ENCODE data around the gene ANXA4.

Gene ANXA4

DNA sequence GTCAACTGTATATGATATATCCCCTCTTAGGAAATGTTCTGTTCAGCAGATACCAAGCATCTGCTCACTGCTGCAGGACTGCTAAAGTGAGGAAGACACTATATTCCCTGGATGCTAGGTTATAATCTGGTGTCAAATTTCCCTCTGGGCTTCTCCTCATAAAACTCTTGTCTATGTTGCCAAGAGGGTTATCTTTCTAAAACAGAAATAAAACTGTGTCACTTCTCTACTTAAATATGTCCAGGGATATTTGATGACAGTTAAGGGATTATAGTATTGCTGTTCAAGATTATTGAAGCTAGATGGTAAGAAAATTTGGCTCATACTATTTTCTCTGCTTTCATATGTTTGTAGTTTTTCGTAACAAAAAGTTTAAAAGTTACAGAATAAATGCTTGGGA, 121.4 kb downstream of the ANXA4 start:
- DNase-seq = no peak
